ENCODE results near the gene DENND1B. TPM values are rescaled to one million over a fixed set of nuclear protein-coding genes. Genes with fewer than 3 reads are reported as not detected.

The DENND1B gene
- total RNA-seq, 4 donors from 2014 or later = 9.0 to 40.2 (median 10.8) TPM

GRCh38 chr1:197783510-197783948, 8.2 kb upstream of the DENND1B start:
- Histone ChIP-seq H3K4me3 (no peak overlapping the region), H3K4me1 (no peaks in the 10 kb centered on the region), H3K27me3 (no peaks in the 10 kb centered on the region), H3K9me3 (peaks cover 0 to 4% (median 0%) of the 10 kb centered on the region in 4 donors), H3K36me3 (no peaks in the 10 kb centered on the region), H3K27ac (no peak overlapping the region)
- no peak for DNase-seq (ENCODE audit: low spot score in 2 of 2)
- 43 to 50% methylated on average over 1 of the region's 1 CpG for WGBS, 2 donors
- TF ChIP-seq POLR2A (IDR thresholded peaks at IDR 0.05) (no peak), EP300 (IDR thresholded peaks at IDR 0.05) (no peak), CTCF (IDR thresholded peaks at IDR 0.05) (no peak)

GRCh38 chr1:197782722-197783360, 7.6 kb upstream of the DENND1B start:
- no peaks in the 10 kb centered on the region for H3K27me3 ChIP-seq
- peak overlapping the region in 1 of 4 donors; percentile 18 for H3K27ac ChIP-seq
- peaks cover 0 to 4% (median 0%) of the 10 kb centered on the region in 4 donors for H3K9me3 ChIP-seq
- no peak for DNase-seq (ENCODE audit: low spot score in 2 of 2)
- H3K36me3 ChIP-seq = no peaks in the 10 kb centered on the region
- H3K4me1 ChIP-seq = no peaks in the 10 kb centered on the region
- TF ChIP-seq CTCF (IDR thresholded peaks at IDR 0.05) (no peak), EP300 (IDR thresholded peaks at IDR 0.05) (no peak), POLR2A (IDR thresholded peaks at IDR 0.05) (no peak)
- WGBS, 2 donors = 73 to 74% methylated on average over 3 of the region's 3 CpGs
- no peak overlapping the region for H3K4me3 ChIP-seq

GRCh38 chr1:197781968-197782721, 6.9 kb upstream of the DENND1B start:
- H3K4me1 ChIP-seq = no peaks in the 10 kb centered on the region
- no peak for DNase-seq (ENCODE audit: low spot score in 2 of 2)
- no peaks in the 10 kb centered on the region for H3K27me3 ChIP-seq
- peaks cover 0 to 4% (median 0%) of the 10 kb centered on the region in 4 donors for H3K9me3 ChIP-seq
- 42 to 55% methylated on average over 2 of the region's 2 CpGs for WGBS, 2 donors
- H3K4me3 ChIP-seq = no peak overlapping the region
- TF ChIP-seq POLR2A (IDR thresholded peaks at IDR 0.05) = no peak
- TF ChIP-seq EP300 (IDR thresholded peaks at IDR 0.05) = no peak
- peak overlapping the region in 1 of 4 donors; percentile 18 for H3K27ac ChIP-seq
- no peaks in the 10 kb centered on the region for H3K36me3 ChIP-seq

- H3K4me3 ChIP-seq = no peak overlapping the region
- no peak overlapping the region for H3K27ac ChIP-seq
- H3K36me3 ChIP-seq = no peaks in the 10 kb centered on the region
- H3K4me1 ChIP-seq = peaks cover 0 to 10% (median 3%) of the 10 kb centered on the region in 4 donors
- H3K27me3 ChIP-seq = no peaks in the 10 kb centered on the region
- peaks cover 0 to 4% (median 0%) of the 10 kb centered on the region in 4 donors for H3K9me3 ChIP-seq
- no peak for DNase-seq (ENCODE audit: low spot score in 2 of 2)
- TF ChIP-seq POLR2A (IDR thresholded peaks at IDR 0.05) (no peak), CTCF (IDR thresholded peaks at IDR 0.05) (no peak), EP300 (IDR thresholded peaks at IDR 0.05) (no peak)
Measured at GRCh38 chr1:197779921-197780320, 4.6 kb upstream of the DENND1B start.

- H3K27ac ChIP-seq = no peak overlapping the region
- H3K27me3 ChIP-seq = no peaks in the 10 kb centered on the region
- no peaks in the 10 kb centered on the region for H3K36me3 ChIP-seq
- DNase-seq (ENCODE audit: low spot score in 2 of 2) = no peak
- WGBS, 2 donors = 72 to 85% methylated on average over 4 of the region's 4 CpGs
- H3K4me1 ChIP-seq = peaks cover 0 to 16% (median 10%) of the 10 kb centered on the region in 4 donors
- TF ChIP-seq POLR2A (IDR thresholded peaks at IDR 0.05) (no peak), EP300 (IDR thresholded peaks at IDR 0.05) (no peak), CTCF (IDR thresholded peaks at IDR 0.05) (no peak)
- H3K9me3 ChIP-seq = peaks cover 0 to 4% (median 0%) of the 10 kb centered on the region in 4 donors
- H3K4me3 ChIP-seq = no peak overlapping the region
Measured at GRCh38 chr1:197778366-197778945, 3.2 kb upstream of the DENND1B start.
